ENCODE measurements around the gene ARID5B. TPM values are rescaled to one million over a fixed set of nuclear protein-coding genes. Genes with fewer than 3 reads are reported as not detected.

The ARID5B gene
- total RNA-seq, 4 donors from 2014 or later = 10.5 to 167 (median 29.4) TPM

DNA sequence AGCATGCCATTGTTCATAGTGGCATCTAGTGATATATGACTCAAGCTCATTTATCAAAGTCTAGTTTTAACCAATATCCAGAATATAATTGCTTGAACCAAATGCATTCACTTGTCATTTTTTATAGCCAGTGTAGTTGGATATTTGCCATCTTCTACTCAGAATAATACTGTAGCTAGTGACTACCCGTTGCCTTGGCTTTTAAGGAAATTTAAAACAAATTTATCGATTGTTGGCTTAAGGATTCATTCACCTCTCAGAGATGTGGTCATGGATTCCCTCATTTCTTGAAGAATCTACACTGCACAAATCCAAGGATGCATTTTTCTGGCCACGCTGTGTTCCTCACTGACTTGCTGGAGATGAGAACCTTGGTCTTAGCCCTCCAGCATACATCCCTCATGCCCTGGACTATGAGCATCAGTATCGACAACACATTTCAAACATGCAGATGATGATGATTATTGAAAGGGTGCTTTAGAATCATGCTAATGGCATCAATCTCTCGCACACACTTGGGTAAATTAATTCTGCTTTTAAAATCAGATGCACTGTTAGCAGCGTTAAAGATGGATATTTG lies 8.8 kb downstream of the ARID5B start:
- no peaks in the 10 kb centered on the region for H3K36me3 ChIP-seq
- no peaks in the 10 kb centered on the region for H3K9me3 ChIP-seq
- no peak for TF ChIP-seq POLR2A (IDR thresholded peaks at IDR 0.05)
- TF ChIP-seq, protein P1, sequence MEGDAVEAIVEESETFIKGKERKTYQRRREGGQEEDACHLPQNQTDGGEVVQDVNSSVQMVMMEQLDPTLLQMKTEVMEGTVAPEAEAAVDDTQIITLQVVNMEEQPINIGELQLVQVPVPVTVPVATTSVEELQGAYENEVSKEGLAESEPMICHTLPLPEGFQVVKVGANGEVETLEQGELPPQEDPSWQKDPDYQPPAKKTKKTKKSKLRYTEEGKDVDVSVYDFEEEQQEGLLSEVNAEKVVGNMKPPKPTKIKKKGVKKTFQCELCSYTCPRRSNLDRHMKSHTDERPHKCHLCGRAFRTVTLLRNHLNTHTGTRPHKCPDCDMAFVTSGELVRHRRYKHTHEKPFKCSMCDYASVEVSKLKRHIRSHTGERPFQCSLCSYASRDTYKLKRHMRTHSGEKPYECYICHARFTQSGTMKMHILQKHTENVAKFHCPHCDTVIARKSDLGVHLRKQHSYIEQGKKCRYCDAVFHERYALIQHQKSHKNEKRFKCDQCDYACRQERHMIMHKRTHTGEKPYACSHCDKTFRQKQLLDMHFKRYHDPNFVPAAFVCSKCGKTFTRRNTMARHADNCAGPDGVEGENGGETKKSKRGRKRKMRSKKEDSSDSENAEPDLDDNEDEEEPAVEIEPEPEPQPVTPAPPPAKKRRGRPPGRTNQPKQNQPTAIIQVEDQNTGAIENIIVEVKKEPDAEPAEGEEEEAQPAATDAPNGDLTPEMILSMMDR (IDR thresholded peaks at IDR 0.05) = no peak
- H3K4me3 ChIP-seq = no peak overlapping the region
- H3K27ac ChIP-seq = no peak overlapping the region
- H3K4me1 ChIP-seq = peaks cover 0 to 21% (median 0%) of the 10 kb centered on the region in 4 donors
- DNase-seq = no peak
- H3K27me3 ChIP-seq = no peaks in the 10 kb centered on the region

DNA sequence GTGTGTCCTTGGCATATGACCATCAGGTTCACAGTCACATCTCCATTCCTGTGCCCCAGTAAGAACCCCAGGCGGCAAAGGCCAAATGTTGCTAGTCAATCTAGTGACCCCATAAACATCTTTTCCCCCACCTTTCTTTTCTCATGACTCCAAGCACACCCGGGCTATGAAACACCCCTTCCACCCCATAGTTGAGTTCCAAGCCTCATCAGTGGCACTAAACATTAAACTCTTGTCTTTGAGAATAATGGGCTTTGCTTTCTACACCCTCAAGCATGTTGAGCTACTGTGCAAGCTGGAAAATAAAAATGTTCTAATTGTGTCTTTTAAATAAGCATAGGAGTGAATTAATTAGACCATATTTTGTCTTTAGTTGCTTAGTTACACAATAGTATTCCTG lies 9.4 kb downstream of the ARID5B start:
- H3K36me3 ChIP-seq = no peaks in the 10 kb centered on the region
- no peaks in the 10 kb centered on the region for H3K27me3 ChIP-seq
- H3K27ac ChIP-seq = no peak overlapping the region
- H3K4me3 ChIP-seq = no peak overlapping the region
- H3K9me3 ChIP-seq = no peaks in the 10 kb centered on the region
- H3K4me1 ChIP-seq = peaks cover 0 to 16% (median 0%) of the 10 kb centered on the region in 4 donors
- DNase-seq = no peak
- TF ChIP-seq, protein P1 (IDR thresholded peaks at IDR 0.05) = no peak

DNA sequence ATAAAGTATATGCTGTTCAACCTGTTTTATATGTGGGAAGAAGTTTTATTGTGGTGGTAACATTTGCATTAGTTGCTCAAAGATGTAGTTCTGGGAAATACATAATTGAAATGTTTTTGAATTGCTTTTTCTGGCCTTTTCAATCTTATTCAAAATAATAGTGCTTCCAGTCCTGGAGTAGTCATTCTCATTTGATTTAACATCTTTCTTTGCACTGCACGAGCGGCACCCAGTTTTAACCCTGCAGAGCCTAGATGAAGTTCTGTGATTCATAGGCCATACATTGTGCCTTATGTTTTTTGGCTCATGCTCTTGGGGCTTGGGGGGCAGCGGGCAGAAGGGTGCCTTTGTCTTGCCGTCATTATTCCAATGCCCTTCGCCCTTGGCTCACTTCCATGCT lies 9.9 kb downstream of the ARID5B start:
- no peak overlapping the region for H3K27ac ChIP-seq
- TF ChIP-seq, protein P1 (IDR thresholded peaks at IDR 0.05) = no peak
- TF ChIP-seq POLR2A (IDR thresholded peaks at IDR 0.05) = no peak
- no peak for DNase-seq
- H3K36me3 ChIP-seq = no peaks in the 10 kb centered on the region
- H3K4me1 ChIP-seq = peaks cover 0 to 15% (median 0%) of the 10 kb centered on the region in 4 donors
- no peaks in the 10 kb centered on the region for H3K9me3 ChIP-seq
- no peaks in the 10 kb centered on the region for H3K27me3 ChIP-seq
- H3K4me3 ChIP-seq = no peak overlapping the region

DNA sequence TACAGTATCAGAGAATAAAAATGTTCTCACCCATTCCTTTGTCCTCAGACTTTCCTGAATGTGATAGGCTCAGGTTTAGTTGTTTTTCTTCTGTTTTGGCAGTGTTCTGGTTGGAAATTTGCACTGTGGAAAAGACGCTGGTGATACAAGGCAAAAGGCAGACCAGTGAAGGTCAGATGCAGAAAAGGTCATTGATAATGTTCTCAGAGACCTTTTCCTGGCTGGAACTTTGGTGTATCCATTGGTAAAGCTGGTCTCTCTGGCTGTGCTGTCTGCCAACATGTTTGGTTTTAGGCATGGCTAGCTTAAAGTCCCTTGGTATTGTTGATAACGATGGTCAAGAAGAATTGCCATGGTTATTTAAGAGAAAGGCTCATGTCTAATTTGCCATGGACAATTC lies 11.5 kb downstream of the ARID5B start:
- Histone ChIP-seq H3K27ac (no peak overlapping the region), H3K9me3 (no peaks in the 10 kb centered on the region), H3K27me3 (no peaks in the 10 kb centered on the region), H3K4me3 (no peak overlapping the region), H3K36me3 (no peaks in the 10 kb centered on the region), H3K4me1 (peaks cover 0 to 15% (median 0%) of the 10 kb centered on the region in 4 donors)
- DNase-seq = no peak
- TF ChIP-seq, protein P1 (IDR thresholded peaks at IDR 0.05) = no peak
- no peak for TF ChIP-seq POLR2A (IDR thresholded peaks at IDR 0.05)

DNA sequence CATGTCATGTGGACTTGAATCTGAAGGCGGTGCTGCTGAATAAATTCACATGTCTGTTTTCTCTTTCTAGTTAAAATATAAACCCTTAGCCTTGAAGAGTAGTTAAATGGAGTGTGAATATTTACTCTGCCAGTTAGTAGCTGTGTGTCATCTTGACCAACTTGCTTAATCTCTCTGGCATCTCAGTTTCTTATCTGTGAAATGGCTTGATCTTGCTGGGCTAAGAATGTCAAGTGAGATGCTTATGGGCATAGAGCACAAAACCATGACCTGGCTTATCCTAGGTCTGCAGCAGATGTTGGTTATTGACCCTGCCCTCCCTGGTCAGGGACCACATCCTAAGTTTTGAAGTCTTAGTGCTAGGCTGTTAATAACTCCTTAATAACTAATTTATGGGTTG lies 16.6 kb downstream of the ARID5B start:
- H3K27ac ChIP-seq = no peak overlapping the region

More for the DNA sequence above, 16.6 kb downstream of the ARID5B start:
- no peaks in the 10 kb centered on the region for H3K36me3 ChIP-seq
- TF ChIP-seq POLR2A (IDR thresholded peaks at IDR 0.05) = no peak
- TF ChIP-seq, protein P1 (IDR thresholded peaks at IDR 0.05) = no peak
- no peaks in the 10 kb centered on the region for H3K4me1 ChIP-seq
- no peaks in the 10 kb centered on the region for H3K9me3 ChIP-seq
- no peaks in the 10 kb centered on the region for H3K27me3 ChIP-seq
- DNase-seq = no peak
- no peak overlapping the region for H3K4me3 ChIP-seq

All from Peyer's patch (tissue), 4 donors.